Mucosa of rectum (tissue), 2 donors: ENCODE data around the gene TMEM131.
A peak's percentile ranks its signal among the peaks of the same experiment; 100 is the strongest.
"Not testable (repeated sequence)": the region's sequence is repeated elsewhere in the genome, so short reads cannot be mapped to it uniquely, and the experiment has no call there.

Experiments used
- H3K27ac ChIP-seq, 2 donors: one replicate each; pipeline ENCODE4 v1.7.0; 2013; ENCODE audit warnings: inconsistent platforms in 2 of 2, low read depth in 2 of 2, low read length in 2 of 2
- H3K27me3 ChIP-seq, 2 donors: one replicate each; pipeline ENCODE4 v1.7.0; 2013; ENCODE audit warnings: low read length in 2 of 2; ENCODE audit not compliant: control insufficient read depth in 2 of 2, insufficient read depth in 2 of 2
- H3K36me3 ChIP-seq, 2 donors: one replicate each; pipeline ENCODE4 v1.7.0; 2013; ENCODE audit warnings: low read length in 2 of 2; ENCODE audit not compliant: control insufficient read depth in 2 of 2, insufficient read depth in 2 of 2
- H3K4me1 ChIP-seq, 2 donors: one replicate each; pipeline ENCODE4 v1.7.0; 2013; ENCODE audit warnings: low read length in 2 of 2, mild to moderate bottlenecking in 1 of 2; ENCODE audit not compliant: control insufficient read depth in 2 of 2, insufficient read depth in 2 of 2
- H3K4me3 ChIP-seq, 2 donors: one replicate each; pipeline ENCODE4 v1.7.0; 2013; ENCODE audit warnings: low read length in 2 of 2
- H3K9ac ChIP-seq, 2 donors: one replicate each; pipeline ENCODE4 v1.7.0; 2013; ENCODE audit warnings: low read length in 2 of 2, low read depth in 1 of 2, mild to moderate bottlenecking in 1 of 2
- H3K9me3 ChIP-seq, 2 donors: one replicate each; pipeline ENCODE4 v1.7.0; 2013; ENCODE audit warnings: low read length in 2 of 2; ENCODE audit not compliant: control insufficient read depth in 2 of 2
- donor health status: healthy.
- donor health status: Normal muscosa, but diverticular disease.

Gene TMEM131

DNA sequence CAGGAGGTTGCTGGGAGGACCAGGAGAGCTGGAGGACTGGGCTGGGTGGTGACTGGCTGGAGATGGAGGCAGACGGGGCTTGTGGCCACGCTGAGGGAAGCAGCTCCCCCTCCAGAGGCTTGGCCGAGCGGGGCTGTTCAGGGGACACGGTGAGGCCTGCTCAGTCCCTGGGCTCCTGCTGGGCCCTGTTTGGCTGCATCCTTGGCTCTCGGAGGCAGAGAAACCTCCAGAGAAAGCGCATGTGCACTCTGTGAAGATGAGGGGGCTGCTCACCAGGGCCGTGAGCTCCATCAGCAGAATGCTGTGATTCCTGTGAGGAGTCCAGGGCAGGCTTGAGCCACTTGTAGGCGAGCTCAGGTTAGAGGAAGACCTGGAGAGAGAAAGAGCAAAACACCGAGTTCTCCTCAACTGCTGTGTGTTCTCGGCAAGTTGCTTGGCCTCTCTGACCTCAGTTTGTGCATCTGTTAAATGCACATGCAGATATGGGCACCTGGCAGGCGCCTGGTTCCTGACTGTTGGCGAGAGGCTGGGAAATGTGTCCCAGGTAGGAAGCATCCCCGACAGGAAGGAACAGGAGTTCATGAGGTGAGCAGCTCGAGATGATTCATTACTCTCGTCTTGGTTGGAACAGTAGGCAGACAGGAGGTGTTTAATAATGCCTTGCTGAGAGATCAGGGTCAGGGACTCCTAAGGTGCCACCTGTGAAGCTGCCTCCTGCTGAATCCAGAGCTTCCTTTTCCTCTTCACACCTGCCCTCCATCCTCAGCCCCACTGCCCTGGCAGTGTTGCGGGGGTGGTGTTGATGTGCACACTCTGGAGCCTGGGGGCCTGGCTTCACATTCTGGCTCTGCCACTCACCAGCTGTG is 281.4 kb downstream of the TMEM131 start:
- Histone ChIP-seq H3K4me3 (peak overlapping the region; percentile 44 to 63), H3K4me1 (peaks cover 0 to 2% of the 10 kb centered on the region in 2 donors), H3K9me3 (no peaks in the 10 kb centered on the region), H3K27ac (peak overlapping the region; percentile 18 to 56), H3K27me3 (no peaks in the 10 kb centered on the region), H3K9ac (peak overlapping the region; percentile 23 to 56), H3K36me3 (no peaks in the 10 kb centered on the region)

GRCh38 chr2:97713296-97714083 is 282.3 kb downstream of the TMEM131 start, which contains the start of gene ZAP70:
Gene ZAP70, plus strand, starts transcription at chr2:97713576. Its CDS starts 10,461 bp downstream, at chr2:97724037.
- H3K27ac ChIP-seq: peak within 1 kb of the TSS; percentile 18 to 56
- peak within 1 kb of the TSS; percentile 44 to 63 for H3K4me3 ChIP-seq
- no peaks in the 10 kb centered on the region for H3K36me3 ChIP-seq
- peaks cover 0 to 2% of the 10 kb centered on the region in 2 donors for H3K4me1 ChIP-seq
- no peaks in the 10 kb centered on the region for H3K27me3 ChIP-seq
- H3K9me3 ChIP-seq: no peaks in the 10 kb centered on the region
- peak within 1 kb of the TSS; percentile 23 to 56 for H3K9ac ChIP-seq

GRCh38 chr2:97712693-97713295 is 283.0 kb downstream of the TMEM131 start:
- no peaks in the 10 kb centered on the region for H3K9me3 ChIP-seq
- peaks cover 2 to 3% of the 10 kb centered on the region in 2 donors for H3K4me1 ChIP-seq
- no peaks in the 10 kb centered on the region for H3K36me3 ChIP-seq
- peak overlapping the region in 1 of 2 donors; percentile 63 for H3K4me3 ChIP-seq
- peak overlapping the region in 1 of 2 donors; percentile 9 for H3K27ac ChIP-seq
- H3K27me3 ChIP-seq: no peaks in the 10 kb centered on the region
- H3K9ac ChIP-seq: no peak overlapping the region

- H3K27me3 ChIP-seq: not testable (repeated sequence)
Measured at GRCh38 chr2:97712175-97712574, 283.6 kb downstream of the TMEM131 start.

GRCh38 chr2:97711394-97711711 is 284.4 kb downstream of the TMEM131 start:
- Histone ChIP-seq H3K27me3 (no peaks in the 10 kb centered on the region), H3K4me1 (peaks cover 2 to 9% of the 10 kb centered on the region in 2 donors), H3K36me3 (no peaks in the 10 kb centered on the region), H3K4me3 (no peak overlapping the region), H3K27ac (no peak overlapping the region), H3K9ac (no peak overlapping the region), H3K9me3 (no peaks in the 10 kb centered on the region)

More at GRCh38 chr2:97712175-97712574, 283.6 kb downstream of the TMEM131 start:
- not testable (repeated sequence) for H3K9me3 ChIP-seq, H3K4me3 ChIP-seq, H3K27ac ChIP-seq, H3K36me3 ChIP-seq, H3K4me1 ChIP-seq, H3K9ac ChIP-seq

DNA sequence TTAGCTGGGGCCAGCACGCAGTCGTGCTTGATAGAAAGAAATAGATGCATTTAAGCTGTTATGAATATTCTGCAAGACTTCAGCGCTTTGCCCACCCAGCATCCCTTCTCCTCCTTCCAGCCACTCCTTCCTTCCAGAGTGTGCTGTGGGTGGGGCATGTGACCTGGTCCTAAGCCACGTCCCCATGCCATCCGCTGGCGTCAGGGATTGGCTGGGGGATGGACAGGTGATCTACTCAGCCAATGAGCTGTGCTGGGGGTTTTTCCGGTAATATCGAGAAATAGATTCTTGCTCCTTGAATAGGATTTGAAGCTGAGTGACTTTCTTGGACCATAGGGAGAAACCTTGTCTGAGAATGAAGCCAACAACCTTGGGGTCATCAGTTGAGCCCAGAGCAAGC is 287.1 kb downstream of the TMEM131 start:
- H3K9me3 ChIP-seq: no peaks in the 10 kb centered on the region
- H3K36me3 ChIP-seq: no peaks in the 10 kb centered on the region
- no peaks in the 10 kb centered on the region for H3K27me3 ChIP-seq
- no peak overlapping the region for H3K27ac ChIP-seq
- H3K4me1 ChIP-seq: peaks cover 2 to 9% of the 10 kb centered on the region in 2 donors
- H3K4me3 ChIP-seq: no peak overlapping the region
- no peak overlapping the region for H3K9ac ChIP-seq

DNA sequence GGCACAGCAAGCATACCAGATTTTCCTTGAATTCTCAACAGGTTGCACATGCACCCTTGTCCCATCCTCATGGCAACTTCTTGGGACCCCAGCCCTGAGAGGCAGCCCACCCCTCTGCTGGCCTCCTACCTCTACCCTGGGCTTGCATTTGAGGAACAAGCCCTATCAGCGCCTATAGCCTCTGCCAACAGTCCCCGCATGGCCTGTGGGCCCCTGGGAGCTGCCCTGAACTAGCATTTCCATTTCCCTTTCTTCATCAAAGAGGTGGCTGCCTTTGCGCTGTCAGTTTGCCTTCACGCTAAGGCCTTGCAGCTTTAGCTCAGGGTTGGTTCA is 287.7 kb downstream of the TMEM131 start:
- no peak overlapping the region for H3K27ac ChIP-seq
- peaks cover under 1 to 9% of the 10 kb centered on the region in 2 donors for H3K4me1 ChIP-seq
- H3K4me3 ChIP-seq: no peak overlapping the region
- no peaks in the 10 kb centered on the region for H3K27me3 ChIP-seq
- no peak overlapping the region for H3K9ac ChIP-seq
- H3K36me3 ChIP-seq: no peaks in the 10 kb centered on the region
- no peaks in the 10 kb centered on the region for H3K9me3 ChIP-seq

DNA sequence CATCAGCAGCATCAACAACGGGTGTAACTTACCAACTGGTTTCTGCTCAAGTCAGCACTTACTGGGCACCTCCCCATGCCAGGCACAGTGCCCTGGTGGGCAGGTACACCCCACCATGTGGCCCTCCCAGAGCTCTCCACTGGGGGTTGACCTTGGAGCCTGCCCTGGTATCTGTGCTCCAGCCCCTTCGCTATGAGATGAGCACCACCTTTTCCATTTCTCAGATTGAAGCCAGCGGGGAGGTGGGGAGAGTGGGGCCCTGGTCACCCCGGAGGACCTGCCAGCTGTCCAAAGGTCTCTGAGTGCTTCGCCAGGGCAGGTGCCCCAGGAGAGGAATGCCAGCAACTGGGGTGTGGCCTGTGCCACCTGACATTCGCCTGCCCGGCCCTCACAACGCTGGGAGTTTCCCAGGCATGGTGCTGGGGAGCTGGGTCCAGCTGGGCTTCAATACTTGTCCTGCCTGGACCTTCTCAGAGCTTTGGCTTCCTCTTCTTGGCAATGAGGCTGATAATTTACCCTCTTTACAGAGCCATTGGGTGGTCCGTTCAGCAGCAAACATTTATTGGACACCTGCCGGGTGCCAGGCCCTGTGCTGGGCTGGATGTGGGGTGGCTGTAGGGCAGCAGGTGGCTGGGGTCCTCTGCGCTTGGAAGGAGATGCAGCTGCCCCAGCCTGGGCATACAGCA is 288.2 kb downstream of the TMEM131 start:
- H3K9me3 ChIP-seq: no peaks in the 10 kb centered on the region
- no peak overlapping the region for H3K9ac ChIP-seq

DNA sequence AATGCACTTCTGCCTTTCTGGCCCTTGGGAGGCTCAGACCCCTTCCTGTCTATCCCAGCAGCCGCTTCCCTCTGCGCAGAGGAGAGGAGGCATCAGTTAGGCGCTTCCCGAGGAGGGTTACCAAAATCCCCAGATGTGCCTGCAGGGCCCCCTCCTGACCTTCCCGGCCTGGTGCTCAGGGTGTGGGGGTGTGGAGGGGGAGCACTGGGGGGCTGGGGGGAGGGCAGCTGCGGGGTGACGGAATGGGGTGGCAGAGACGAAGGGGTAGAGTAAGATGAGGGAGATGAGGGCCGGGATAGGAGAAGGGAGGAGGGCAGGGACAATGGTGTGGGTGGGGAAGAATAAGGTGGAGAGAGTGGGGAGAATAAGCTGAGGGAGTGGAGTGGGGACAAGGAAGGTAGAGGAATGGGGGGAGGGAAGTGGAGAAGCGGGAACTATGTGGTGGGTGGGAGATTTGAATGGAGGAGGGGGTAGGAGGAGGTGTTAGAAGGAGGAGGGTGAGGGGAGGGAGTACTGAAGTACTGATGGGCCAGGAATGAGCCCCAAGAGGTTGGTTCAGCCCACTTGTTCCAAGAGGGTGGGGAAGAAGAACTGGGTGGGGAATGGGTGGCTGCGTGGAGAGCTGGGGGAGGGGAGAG is 288.9 kb downstream of the TMEM131 start:
- no peak overlapping the region for H3K27ac ChIP-seq
- no peak overlapping the region for H3K4me3 ChIP-seq
- no peak overlapping the region for H3K9ac ChIP-seq
- H3K27me3 ChIP-seq: no peaks in the 10 kb centered on the region
- no peaks in the 10 kb centered on the region for H3K36me3 ChIP-seq
- H3K9me3 ChIP-seq: no peaks in the 10 kb centered on the region
- peaks cover 0 to 9% of the 10 kb centered on the region in 2 donors for H3K4me1 ChIP-seq

More for the DNA sequence above, 288.2 kb downstream of the TMEM131 start:
- Histone ChIP-seq H3K27ac (no peak overlapping the region), H3K4me3 (no peak overlapping the region), H3K4me1 (peaks cover 0 to 9% of the 10 kb centered on the region in 2 donors), H3K27me3 (no peaks in the 10 kb centered on the region), H3K36me3 (no peaks in the 10 kb centered on the region)
